ENCODE results near the gene PTK7.

Gene PTK7

DNA sequence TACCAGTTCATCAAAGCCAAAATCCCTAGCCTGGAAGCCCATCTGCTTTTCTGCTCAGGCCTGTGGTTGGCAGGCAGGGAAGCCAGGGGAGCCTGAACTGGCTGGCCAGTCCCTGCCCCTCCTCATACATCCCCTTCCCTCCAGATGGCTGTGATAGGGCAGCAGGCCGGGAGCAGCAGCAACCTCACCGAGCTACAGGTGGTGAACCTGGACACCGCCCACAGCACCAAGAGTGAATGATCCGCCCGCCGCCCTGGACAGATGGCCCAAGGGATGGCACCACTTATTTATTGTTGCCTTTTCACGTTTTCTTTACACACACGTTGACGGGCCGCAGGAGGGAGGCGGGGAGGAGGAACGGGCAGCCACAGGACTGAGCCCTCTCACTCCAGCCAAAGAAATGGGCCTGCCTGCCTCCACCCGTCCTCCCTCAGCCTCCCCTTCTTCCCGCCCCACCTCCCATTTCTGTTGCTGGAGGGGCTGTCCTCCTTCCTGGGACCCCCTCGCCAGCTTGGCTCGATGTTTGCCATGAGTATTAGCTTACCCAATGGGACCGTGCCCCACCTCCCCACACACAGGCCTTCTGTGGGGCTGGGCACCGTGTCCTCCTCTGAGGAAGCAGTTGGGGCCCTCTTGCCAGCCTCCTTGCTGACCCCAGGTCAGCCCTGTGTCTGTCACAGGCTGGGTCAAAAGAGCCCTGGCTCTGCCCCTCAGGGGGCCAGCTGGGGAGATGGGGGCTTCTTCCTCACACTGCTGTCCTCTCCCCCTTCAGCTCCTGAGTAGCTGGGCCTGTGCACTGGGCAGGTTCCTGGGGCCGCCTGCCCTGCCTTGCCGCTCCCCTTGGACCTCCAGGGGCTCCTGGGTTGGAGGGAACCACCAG is 103.1 kb downstream of the PTK7 start:
- no peak for DNase-seq (ENCODE audit: low read depth, low spot score)

DNA sequence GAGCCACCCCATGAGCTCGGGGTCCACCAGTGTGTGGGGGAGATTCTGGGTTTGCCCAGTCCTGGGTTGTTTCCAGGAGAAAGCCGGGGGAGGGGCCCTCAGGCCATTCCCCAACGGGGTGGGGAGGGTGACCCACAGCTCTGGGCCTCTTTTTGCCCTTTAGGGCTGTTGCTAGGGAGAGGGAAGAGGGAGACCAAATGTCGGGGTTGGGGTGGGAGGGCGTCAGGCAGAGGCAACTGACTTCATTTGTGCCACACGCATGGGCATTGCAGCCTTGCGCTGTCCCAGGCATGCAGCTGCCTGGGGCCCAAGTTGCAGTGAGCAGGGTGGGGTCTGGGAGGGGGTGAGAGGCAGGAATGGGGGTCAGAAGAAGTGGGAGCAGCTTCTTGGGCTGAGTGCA is 103.9 kb downstream of the PTK7 start:
- DNase-seq (ENCODE audit: low read depth, low spot score), result no peak

DNA sequence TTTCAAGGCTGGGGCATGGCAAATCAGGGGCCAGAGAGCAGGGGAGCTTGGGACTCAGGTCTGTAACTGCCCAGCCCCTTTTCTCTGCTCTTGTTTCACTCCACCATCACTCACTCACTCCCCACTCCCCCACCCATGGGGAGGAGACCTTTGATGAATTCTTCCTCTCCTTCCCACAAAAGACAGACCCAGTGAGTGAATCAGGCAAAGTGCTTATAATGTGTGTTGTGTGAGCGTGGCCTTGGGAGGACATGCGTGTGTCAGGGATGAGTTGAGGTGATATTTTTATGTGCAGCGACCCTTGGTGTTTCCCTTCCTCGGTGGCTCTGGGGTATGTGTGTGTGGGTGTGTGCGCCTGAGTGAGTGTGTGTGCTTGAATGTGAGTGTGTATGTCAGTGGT is 104.9 kb downstream of the PTK7 start:
- no peak for DNase-seq (ENCODE audit: low read depth, low spot score)

DNA sequence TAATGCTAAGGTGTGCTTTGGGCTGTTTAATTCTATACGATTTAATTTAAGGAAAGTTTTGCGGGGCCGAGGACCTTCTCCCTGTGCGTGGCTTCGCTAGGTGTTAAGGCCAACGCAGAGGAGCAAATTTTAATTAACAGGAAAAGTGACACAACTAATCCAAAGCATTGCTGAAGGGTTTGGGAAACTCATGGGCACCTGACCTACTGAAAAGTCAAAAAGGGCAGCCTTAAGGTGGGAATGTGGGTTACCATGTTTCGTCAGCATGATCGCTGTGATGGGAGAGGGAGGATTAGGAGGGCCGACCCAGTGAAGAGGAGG is 105.5 kb downstream of the PTK7 start:
- DNase-seq (ENCODE audit: low read depth, low spot score), result no peak

DNA sequence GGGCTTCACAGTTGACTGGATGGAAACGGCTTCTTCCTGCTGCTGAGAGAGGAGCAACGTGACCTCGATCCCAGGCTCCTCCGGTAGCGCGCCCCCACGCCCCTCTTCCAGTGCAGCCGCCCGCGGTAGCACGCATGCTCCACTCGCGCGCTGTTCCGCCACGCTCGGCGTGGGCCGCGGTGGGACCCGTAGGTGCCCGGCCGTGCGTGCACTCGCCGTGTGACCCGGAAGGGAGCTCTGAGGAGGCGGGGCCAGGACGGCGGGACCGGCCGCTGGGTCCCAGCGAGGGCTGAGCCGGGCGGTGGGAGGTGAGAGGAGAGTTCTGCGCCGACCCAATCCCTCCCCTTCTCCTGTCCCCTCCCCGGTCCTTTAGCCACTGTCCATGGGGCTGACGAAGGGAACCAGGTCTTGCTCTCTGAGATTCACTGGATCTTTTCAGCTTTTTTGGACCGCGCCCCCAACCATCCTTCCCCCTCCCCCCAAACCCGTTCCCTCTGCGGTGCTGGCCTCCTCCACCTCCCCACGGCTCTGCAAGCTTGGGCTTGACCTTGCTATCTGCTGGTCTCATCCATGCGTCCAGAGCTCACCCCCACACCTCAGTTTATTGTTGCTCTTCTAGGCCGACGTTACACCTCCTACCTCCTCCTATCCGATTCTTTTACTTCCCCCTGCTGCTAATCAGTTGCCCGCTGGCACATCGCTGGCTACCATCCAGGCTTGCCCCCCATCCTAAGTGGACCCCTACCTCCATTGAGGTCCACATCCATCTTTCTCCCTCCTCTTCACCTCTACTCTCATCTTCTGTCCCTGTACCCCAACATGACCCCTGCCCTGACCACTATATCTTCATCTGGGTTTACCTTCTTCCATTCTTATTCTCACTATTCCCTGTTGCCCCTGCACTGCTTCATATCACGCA is 106.1 kb downstream of the PTK7 start, which contains the start of gene CUL9:
Gene CUL9, plus strand, starts transcription at position 255 of the 919 bp plus-strand sequence. CDS start 2,115 bp downstream, outside the sequence.
- DNase-seq (ENCODE audit: low read depth, low spot score), result peak; percentile 12

DNA sequence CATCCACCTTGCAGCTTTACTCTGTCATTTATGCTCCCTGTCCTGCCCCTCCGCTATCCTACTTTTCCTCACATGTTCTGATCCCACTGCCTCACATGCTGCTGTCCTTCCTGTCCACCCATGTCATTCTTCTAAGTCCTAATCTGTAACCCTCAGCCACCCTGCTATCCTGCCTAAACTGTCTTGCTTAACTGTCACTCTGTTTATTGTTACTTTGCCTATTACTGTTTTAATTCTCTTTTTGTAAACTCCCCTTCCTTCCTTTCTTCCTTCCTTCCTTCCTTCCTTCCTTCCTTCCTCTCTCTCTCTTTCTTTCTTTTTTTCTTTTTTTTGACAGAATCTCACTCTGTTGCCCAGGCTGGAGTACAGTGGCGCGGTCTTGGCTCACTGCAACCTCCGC is 107.3 kb downstream of the PTK7 start:
- no peak for DNase-seq (ENCODE audit: low read depth, low spot score)

DNA sequence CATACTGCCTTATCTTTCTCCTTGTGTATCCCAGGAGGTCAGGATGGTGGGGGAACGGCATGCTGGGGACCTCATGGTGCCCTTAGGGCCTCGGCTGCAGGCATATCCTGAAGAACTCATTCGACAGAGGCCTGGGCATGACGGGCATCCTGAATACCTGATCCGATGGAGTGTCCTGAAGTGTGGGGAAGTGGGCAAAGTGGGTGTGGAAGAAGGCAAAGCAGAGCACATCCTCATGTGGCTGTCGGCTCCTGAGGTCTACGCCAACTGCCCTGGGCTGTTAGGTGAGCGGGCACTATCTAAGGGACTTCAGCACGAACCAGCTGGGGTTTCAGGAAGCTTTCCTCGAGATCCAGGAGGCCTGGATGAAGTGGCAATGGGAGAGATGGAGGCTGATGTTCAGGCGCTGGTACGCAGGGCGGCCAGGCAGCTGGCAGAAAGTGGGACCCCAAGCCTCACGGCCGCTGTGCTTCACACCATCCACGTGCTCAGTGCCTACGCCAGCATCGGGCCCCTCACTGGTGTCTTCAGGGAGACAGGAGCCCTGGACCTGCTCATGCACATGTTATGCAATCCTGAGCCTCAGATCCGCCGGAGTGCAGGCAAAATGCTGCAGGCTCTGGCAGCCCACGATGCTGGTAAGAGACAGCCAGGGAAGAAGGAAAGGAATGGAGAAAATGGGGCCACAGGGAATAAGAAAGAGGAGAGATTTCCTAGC is 108.3 kb downstream of the PTK7 start:
- no peak for DNase-seq (ENCODE audit: low read depth, low spot score)

DNA sequence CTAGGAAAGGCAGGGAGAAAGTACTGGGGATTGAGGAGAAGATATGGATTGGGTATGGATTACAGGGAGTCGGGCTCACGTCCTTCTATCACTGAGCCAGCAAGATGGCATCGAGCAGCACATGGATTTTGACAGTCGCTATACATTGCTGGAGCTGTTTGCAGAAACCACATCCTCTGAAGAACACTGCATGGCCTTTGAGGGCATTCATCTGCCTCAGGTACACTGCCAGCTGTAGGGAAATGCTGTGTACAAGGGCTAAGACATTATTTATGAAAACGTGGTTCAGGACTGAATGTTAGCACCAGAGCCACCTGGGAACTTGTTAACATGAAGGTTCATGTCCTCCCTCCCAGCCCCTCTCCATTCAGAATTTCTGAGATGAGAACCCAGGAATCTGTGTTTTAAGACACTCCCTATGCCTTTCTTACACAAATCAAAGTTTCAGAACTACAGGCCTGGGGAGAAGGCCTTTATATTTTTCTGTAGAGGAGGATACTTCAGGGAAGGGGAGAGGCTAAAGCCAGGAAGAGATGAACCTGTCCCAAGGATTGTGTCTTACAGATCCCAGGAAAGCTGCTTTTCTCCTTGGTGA is 109.4 kb downstream of the PTK7 start:
- no peak for DNase-seq (ENCODE audit: low read depth, low spot score)

DNA sequence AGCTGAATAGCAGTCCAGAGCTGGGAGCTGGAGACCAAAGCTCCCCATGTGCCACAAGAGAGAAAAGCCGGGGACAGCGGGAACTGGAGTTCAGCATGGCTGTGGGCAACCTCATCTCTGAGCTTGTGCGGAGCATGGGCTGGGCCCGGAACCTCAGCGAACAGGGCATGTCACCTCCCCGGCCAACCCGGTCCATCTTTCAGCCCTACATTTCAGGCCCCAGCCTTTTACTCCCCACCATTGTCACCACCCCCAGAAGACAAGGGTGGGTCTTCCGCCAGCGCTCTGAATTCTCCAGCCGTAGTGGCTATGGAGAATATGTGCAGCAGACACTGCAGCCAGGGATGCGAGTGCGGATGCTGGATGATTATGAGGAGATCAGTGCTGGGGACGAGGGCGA is 109.9 kb downstream of the PTK7 start:
- no peak for DNase-seq (ENCODE audit: low read depth, low spot score)

DNA sequence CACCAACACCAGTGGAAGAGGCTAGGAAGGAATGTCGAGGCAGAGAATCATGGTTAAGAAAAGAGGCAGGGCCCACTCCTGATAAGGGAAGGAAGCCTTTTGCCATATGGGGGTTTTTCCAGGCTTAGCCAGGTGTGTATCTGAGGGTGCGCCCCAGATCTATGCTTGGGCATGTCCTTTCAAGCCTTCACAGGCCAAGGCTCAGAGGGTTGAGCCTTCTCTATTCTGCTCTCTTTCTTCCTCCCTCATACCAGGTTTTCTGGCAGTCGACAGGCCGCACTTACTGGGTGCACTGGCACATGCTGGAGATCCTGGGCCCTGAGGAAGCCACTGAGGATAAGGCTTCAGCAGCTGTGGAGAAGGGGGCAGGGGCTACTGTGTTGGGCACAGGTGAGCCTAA is 110.6 kb downstream of the PTK7 start:
- DNase-seq (ENCODE audit: low read depth, low spot score), result no peak

DNA sequence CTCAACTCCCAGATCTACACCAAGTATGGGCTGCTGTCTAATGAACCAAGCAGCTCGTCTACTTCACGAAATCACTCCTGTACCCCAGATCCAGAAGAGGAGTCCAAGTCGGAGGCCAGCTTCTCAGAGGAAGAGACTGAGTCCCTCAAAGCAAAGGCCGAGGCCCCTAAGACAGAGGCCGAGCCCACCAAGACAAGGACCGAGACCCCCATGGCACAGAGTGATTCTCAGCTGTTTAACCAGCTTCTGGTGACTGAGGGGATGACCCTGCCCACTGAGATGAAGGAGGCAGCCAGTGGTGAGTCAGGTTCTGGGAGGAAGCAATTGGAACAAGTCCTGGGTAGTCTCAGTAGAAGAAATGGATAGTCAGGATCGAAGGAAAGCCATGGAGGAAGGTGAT is 111.7 kb downstream of the PTK7 start:
- no peak for DNase-seq (ENCODE audit: low read depth, low spot score)

DNA sequence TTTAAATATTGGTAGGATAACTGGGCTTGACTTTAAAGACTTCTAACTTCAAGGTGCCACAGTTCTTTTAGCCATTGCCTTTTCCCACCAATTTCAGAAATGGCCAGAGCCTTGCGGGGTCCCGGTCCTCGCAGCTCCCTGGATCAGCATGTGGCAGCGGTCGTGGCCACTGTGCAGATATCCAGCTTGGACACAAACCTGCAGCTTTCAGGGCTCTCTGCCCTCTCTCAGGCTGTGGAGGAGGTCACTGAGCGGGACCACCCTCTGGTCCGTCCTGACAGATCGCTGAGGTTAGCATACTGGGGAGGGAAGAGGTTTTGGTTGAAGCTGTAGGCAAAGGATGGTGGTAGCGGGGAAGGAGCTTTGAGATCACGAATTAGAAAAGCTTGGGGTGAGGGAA is 112.3 kb downstream of the PTK7 start:
- no peak for DNase-seq (ENCODE audit: low read depth, low spot score)

DNA sequence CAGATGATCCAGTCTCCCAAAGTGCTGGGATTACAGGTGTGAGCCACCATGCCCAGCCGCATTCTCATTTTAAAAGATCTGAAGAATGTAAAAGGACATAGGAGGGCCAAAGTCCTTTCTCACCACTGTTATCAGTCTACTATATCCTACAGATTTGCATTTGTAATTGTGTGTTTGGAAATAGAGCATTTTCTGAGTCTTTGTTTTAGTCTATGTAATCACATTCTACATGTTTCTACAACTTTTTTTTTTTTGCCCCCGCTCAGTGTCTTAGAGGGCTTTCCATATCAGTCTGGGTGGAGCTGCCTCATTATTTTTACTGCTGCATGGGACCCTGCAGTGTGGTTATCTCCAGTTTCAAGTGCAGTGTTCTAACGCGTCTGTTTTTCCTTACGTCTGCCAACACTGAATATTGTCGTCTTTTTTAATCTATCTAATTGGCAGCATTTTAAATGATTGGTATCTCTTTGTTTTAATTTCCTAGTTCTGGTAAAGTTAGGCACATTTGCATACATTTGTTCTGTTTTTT is 113.7 kb downstream of the PTK7 start:
- no peak for DNase-seq (ENCODE audit: low read depth, low spot score)

DNA sequence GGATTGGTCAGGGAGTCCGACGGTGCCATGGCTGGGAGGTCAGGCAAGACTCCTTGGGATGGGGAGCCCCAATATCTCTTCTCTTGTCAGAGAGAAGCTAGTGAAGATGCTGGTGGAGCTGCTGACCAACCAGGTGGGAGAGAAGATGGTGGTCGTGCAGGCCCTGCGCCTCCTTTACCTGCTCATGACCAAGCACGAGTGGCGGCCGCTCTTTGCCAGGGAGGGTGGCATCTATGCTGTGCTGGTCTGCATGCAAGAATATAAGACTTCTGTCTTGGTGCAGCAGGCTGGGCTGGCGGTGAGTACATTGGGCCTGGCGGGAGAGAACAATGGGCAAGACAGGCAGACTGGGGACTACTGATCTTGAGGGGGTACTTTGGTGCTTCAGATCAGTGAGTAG is 116.8 kb downstream of the PTK7 start:
- DNase-seq (ENCODE audit: low read depth, low spot score), result no peak

DNA sequence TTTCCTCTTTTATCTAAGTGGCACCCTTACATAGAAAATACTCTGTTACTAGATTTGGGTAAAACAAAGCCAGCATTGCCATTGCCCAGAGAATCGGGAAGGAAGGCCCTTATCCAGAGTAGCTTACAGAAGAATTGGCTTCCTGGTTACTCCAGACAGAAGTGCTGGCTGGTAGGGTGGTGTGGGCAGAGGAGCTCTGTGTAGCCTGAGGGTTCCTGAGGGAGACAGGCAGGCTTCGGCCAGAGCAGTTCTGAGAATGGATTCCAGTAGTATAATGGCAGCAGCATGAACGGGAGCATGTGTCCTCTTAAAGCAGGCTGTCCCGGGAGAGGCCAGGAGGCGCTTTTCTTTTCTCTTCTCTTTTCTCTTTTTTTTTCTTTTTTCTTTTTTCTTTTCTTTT is 117.8 kb downstream of the PTK7 start:
- no peak for DNase-seq (ENCODE audit: low read depth, low spot score)

DNA sequence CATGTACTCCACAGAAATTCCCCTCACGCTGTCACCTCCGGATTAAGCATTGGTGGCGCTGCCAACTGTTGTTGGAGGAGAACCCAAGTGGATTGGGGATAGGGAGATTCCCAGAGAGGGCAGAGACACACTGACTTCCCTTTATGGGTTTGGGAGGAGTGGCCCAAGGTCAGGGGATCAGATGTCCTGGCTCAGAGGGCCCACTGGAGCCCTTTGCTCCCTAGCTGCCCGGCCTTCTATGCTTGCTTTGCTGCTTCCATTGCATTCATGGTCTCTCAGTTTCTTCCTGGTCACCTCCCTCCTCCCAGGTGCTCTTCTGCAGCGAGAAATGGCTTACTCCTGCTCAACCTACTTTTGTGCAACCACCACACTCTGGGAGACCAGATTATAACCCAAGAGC is 120.2 kb downstream of the PTK7 start:
- no peak for DNase-seq (ENCODE audit: low read depth, low spot score)

DNA sequence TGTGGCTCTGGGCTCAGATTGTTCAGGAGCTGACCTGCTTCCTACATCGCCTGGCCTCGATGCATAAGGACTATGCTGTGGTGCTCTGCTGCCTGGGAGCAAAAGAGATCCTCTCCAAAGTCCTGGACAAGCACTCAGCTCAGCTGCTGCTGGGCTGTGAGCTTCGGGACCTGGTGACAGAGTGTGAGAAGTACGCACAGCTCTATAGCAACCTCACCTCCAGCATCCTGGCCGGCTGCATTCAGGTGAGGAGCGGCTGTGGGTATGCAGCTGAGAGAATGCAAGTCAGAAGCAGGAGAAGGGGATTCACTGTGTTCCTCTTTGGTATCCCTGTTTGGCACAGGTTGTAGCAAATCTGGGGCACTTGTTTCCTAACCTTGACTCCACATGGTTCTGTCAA is 123.8 kb downstream of the PTK7 start:
- no peak for DNase-seq (ENCODE audit: low read depth, low spot score)

DNA sequence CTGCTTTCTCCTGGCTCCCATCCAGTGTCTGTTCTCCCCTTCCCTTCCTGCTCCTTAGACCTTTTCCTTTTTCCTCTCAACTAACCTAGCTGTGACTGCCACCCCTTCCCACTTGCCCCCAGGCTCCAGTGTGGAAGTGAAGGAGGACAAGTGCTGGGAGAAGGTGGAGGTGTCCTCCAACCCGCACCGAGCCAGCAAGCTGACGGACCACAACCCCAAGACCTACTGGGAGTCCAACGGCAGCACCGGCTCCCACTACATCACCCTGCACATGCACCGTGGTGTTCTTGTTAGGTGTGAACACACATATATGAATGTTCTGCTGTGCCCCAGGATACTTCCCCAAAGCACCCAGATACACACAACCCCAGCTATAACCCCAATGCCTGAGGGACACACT is 124.4 kb downstream of the PTK7 start:
- DNase-seq (ENCODE audit: low read depth, low spot score), result no peak

DNA sequence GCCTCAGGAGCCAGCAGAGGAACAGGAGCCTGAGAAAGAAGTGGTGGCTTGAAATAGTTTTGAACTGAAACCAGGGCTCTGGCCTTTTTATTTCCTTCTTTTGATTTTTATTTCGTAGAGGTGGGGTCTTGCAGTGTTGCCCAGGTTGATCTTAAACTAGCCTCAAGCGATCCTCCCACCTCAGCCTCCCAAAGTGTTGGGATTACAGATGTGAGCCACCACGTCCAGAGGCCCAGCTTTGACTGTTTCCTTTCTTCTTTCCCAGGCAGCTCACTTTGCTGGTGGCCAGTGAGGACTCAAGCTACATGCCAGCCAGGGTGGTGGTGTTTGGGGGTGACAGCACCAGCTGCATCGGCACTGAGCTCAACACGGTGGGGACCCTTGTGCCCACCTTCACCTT is 126.3 kb downstream of the PTK7 start:
- DNase-seq (ENCODE audit: low read depth, low spot score), result no peak

DNA sequence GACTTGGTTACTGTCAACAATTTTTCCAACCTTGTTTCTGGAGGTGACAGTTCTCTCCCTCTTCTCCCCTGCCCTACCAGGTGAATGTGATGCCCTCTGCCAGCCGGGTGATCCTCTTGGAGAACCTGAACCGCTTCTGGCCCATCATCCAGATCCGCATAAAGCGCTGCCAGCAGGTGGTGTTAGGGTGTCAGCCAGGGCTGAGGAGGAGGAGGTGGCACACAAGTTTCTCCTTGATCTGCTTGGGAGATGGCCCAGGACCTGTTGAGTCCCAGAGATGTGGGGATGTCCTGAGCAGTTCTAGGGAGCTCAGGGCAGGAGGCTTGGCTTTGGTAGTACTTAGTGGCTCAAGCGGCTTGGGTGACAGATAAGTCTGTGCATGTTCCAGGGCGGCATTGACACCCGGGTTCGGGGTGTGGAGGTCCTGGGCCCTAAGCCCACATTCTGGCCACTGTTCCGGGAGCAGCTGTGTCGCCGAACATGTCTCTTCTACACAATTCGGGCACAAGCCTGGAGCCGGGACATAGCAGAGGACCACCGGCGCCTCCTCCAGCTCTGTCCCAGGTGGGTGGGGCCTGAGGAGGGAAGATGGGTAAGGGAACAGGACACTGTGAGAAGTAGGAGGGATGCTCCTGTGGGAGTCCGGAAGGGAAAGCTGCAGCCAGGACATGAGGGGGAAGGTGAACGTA is 127.1 kb downstream of the PTK7 start:
- DNase-seq (ENCODE audit: low read depth, low spot score), result no peak

DNA sequence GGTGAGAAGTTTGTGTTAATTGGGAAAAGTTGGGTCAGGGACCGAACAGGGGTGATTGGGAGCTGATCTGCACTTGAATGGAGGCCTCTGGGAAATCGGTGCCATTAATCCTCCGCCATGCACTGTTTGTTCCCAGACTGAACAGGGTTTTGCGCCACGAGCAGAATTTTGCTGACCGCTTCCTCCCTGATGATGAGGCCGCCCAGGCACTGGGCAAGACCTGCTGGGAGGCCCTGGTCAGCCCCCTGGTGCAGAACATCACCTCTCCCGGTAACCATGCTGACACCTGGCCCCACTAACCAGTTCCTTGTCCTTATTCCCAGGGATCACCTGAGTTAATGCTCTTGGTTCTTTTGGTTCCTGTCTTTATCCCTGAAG is 127.6 kb downstream of the PTK7 start:
- DNase-seq (ENCODE audit: low read depth, low spot score), result no peak
